Suprapubic skin (tissue), 4 donors: ENCODE measurements around the gene DGCR8.

Source experiments
- CTCF ChIP-seq, 2 donors: fragments of 200-600 bp in 1 of 2; fragments of 450-650 bp in 1 of 2; sonication (generic) in 1 of 2; IDR thresholded peaks; one replicate each; pipeline ENCODE4 v1.5.1; 2016 to 2019; ENCODE audit warnings: antibody characterized with exemption in 2 of 2, mild to moderate bottlenecking in 1 of 2, moderate library complexity in 1 of 2
- POLR2A ChIP-seq, 2 donors: fragments of 450-650 bp; IDR thresholded peaks; one replicate each; pipeline ENCODE4 v1.6.1; 2017; ENCODE audit warnings: antibody characterized with exemption in 2 of 2, mild to moderate bottlenecking in 2 of 2, moderate library complexity in 2 of 2
- POLR2AphosphoS5 ChIP-seq, 3 donors: sonication (generic); formaldehyde crosslinking; IDR thresholded peaks; one replicate each; pipeline ENCODE4 v1.6.1; 2017; ENCODE audit warnings: antibody characterized with exemption in 3 of 3

- no peak for TF ChIP-seq CTCF (IDR thresholded peaks at IDR 0.05)
- no peak for TF ChIP-seq POLR2A (IDR thresholded peaks at IDR 0.05)
- TF ChIP-seq POLR2AphosphoS5 (IDR thresholded peaks at IDR 0.05), result no peak
Observed at GRCh38 chr22:20096574-20097420, 16.8 kb downstream of the DGCR8 start.
